Keratinocyte (primary cell): ENCODE measurements around the gene ENTR1. TPM values are rescaled to one million over a fixed set of nuclear protein-coding genes. Genes with fewer than 3 reads are reported as not detected.

Source experiments
- DNase-seq: peaks from one replicate; pipeline ENCODE4 v3.0.0-alpha.2; 2011; ENCODE audit warnings: low read depth, missing footprints, low spot score
- FAIRE-seq: peaks from 2 replicates; lab custom pipeline; 2011; peaks lifted over from hg19 to GRCh38; lab: Jason Lieb, UNC
- H2AFZ ChIP-seq: 2 replicates; pipeline ENCODE4 v1.6.0; 2012; ENCODE audit warnings: low read length, control low read depth, inconsistent platforms; ENCODE audit not compliant: control insufficient read depth
- H3K27ac ChIP-seq: 2 replicates; pipeline ENCODE4 v1.5.1; 2011; ENCODE audit warnings: low read length; ENCODE audit not compliant: control insufficient read depth, insufficient read depth
- H3K27me3 ChIP-seq: 3 replicates; pipeline ENCODE4 v1.6.0; 2011; ENCODE audit warnings: low read length; ENCODE audit not compliant: control insufficient read depth, insufficient read depth; ENCODE audit errors: extremely low read depth
- H3K36me3 ChIP-seq, 2 experiments: 2 replicates in 1 of 2; 3 replicates in 1 of 2; pipeline ENCODE4 v1.5.1; 2011; ENCODE audit warnings: low read length in 2 of 2, mild to moderate bottlenecking in 1 of 2; ENCODE audit not compliant: control insufficient read depth in 2 of 2, insufficient read depth in 2 of 2; ENCODE audit errors: extremely low read depth in 1 of 2
- H3K4me1 ChIP-seq: 3 replicates; pipeline ENCODE4 v1.5.1; 2011; ENCODE audit warnings: low read length; ENCODE audit not compliant: control insufficient read depth, insufficient read depth; ENCODE audit errors: extremely low read depth
- H3K4me2 ChIP-seq: 3 replicates; pipeline ENCODE4 v1.6.0; 2011; ENCODE audit warnings: low read depth, low read length; ENCODE audit not compliant: control insufficient read depth, insufficient read depth; ENCODE audit errors: extremely low read depth
- H3K4me3 ChIP-seq, 3 experiments: fragments of 200-600 bp in 1 of 3; sonication (generic) in 1 of 3; 2 replicates in 2 of 3; 3 replicates in 1 of 3; pipeline ENCODE4 v1.5.1; 2011 to 2016; ENCODE audit warnings: low read length in 3 of 3, mild to moderate bottlenecking in 3 of 3, control low read depth in 2 of 3, inconsistent platforms in 1 of 3, low read depth in 1 of 3, mixed read lengths in 1 of 3, mixed run types in 1 of 3, moderate library complexity in 1 of 3; ENCODE audit not compliant: control insufficient read depth in 2 of 3, insufficient read depth in 2 of 3; ENCODE audit errors: extremely low read depth in 1 of 3
- H3K79me2 ChIP-seq: 2 replicates; pipeline ENCODE4 v1.6.0; 2012; ENCODE audit warnings: low read length; ENCODE audit not compliant: control insufficient read depth, insufficient read depth
- H3K9ac ChIP-seq: 3 replicates; pipeline ENCODE4 v1.6.0; 2011; ENCODE audit warnings: low read length; ENCODE audit not compliant: control insufficient read depth, insufficient read depth; ENCODE audit errors: extremely low read depth
- H3K9me1 ChIP-seq: 3 replicates; pipeline ENCODE4 v1.6.0; 2011; ENCODE audit warnings: low read length; ENCODE audit not compliant: control insufficient read depth, insufficient read depth; ENCODE audit errors: extremely low read depth
- H3K9me3 ChIP-seq: 2 replicates; pipeline ENCODE4 v1.5.1; 2012; ENCODE audit warnings: low read depth, low read length; ENCODE audit not compliant: control insufficient read depth
- H4K20me1 ChIP-seq: 3 replicates; pipeline ENCODE4 v1.6.0; 2011; ENCODE audit warnings: low read length; ENCODE audit not compliant: control insufficient read depth, insufficient read depth; ENCODE audit errors: extremely low read depth
- CTCF ChIP-seq, 3 experiments: IDR thresholded peaks in 1 of 3; conservative IDR thresholded peaks in 1 of 3; optimal IDR thresholded peaks in 1 of 3; 2 replicates in 2 of 3; 3 replicates in 1 of 3; pipeline versions ENCODE3 to v1.5.1; 2011; ENCODE audit warnings: low read length in 3 of 3, mild to moderate bottlenecking in 3 of 3, moderate library complexity in 2 of 3, control low read depth in 1 of 3, inconsistent platforms in 1 of 3; ENCODE audit not compliant: insufficient read depth in 2 of 3; ENCODE audit errors: extremely low read depth in 1 of 3
- EZH2 ChIP-seq: IDR thresholded peaks from one replicate; pipeline ENCODE4 v1.6.1; 2012; ENCODE audit warnings: inconsistent platforms, mild to moderate bottlenecking, low read length, moderate library complexity
- dilution Hi-C: fragments of 300-500 bp; cut with MboI; formaldehyde crosslinking; loops from one replicate; pipeline ENCODE4 v1.7.0; 2020; ENCODE audit warnings: low sequenced_read_pairs; ENCODE audit not compliant: extremely low pct_ligation_motif_present
- polyA plus RNA-seq, 5 experiments: library from polyadenylated mRNA; depleted of rRNA in 3 of 5; stranded (reverse) in 3 of 5; stranded (forward) in 1 of 5; unstranded in 1 of 5; fragments of >200 nt; gene quantifications; 1 replicate in 1 of 5; 2 replicates in 3 of 5; 3 replicates in 1 of 5; pipeline versions ENCODE4 v1.2.1 to v1.2.3, GENCODE V29; 2011 to 2012; ENCODE audit warnings: missing spikeins in 2 of 5, low read depth in 1 of 5, low replicate concordance in 1 of 5

The ENTR1 gene
- polyA plus RNA-seq, 1 donor (not counting 4 experiments of a cell fraction or from before 2014, with no cell fraction given), result 46.5 TPM

- no peaks in the 10 kb centered on the region for H3K79me2 ChIP-seq
- H2AFZ ChIP-seq, result no peak overlapping the region
- H3K4me2 ChIP-seq, result no peak overlapping the region
- no peaks in the 10 kb centered on the region for H3K9me3 ChIP-seq
- no peaks in the 10 kb centered on the region for H3K9me1 ChIP-seq
- dilution Hi-C loops, result no loop called here
- no peak overlapping the region for H3K4me3 ChIP-seq
- TF ChIP-seq CTCF (optimal IDR thresholded peaks at IDR 0.05 in 1 of 3, IDR thresholded peaks at IDR 0.05 in 1 of 3, conservative IDR thresholded peaks at IDR 0.05 in 1 of 3; ENCODE audit: extremely low read depth in 1 of 3, insufficient read depth in 2 of 3, low read length in 3 of 3), result no peak
- TF ChIP-seq EZH2, result no peak
- H3K27ac ChIP-seq, result no peak overlapping the region
- no peaks in the 10 kb centered on the region for H3K27me3 ChIP-seq
- DNase-seq, result no peak
- H4K20me1 ChIP-seq, result no peaks in the 10 kb centered on the region
- H3K36me3 ChIP-seq, result no peaks in the 10 kb centered on the region
- no peak for FAIRE-seq
- peaks cover 3% of the 10 kb centered on the region for H3K4me1 ChIP-seq
- no peak overlapping the region for H3K9ac ChIP-seq
Observed at GRCh38 chr9:136355616-136356557, 54.5 kb downstream of the ENTR1 start.

GRCh38 chr9:136354592-136355085, 55.8 kb downstream of the ENTR1 start:
- DNase-seq, result no peak
- H3K9me3 ChIP-seq, result no peaks in the 10 kb centered on the region
- no peaks in the 10 kb centered on the region for H4K20me1 ChIP-seq
- H3K4me3 ChIP-seq, result no peak overlapping the region
- H3K4me2 ChIP-seq, result no peak overlapping the region
- H3K36me3 ChIP-seq, result no peaks in the 10 kb centered on the region
- H2AFZ ChIP-seq, result no peak overlapping the region
- dilution Hi-C loops, result no loop called here
- H3K4me1 ChIP-seq, result peaks cover 3% of the 10 kb centered on the region
- no peak overlapping the region for H3K27ac ChIP-seq
- no peak for FAIRE-seq
- no peaks in the 10 kb centered on the region for H3K9me1 ChIP-seq
- TF ChIP-seq CTCF (optimal IDR thresholded peaks at IDR 0.05 in 1 of 3, IDR thresholded peaks at IDR 0.05 in 1 of 3, conservative IDR thresholded peaks at IDR 0.05 in 1 of 3; ENCODE audit: extremely low read depth in 1 of 3, insufficient read depth in 2 of 3, low read length in 3 of 3) (no peak), EZH2 (no peak)
- H3K9ac ChIP-seq, result no peak overlapping the region
- H3K79me2 ChIP-seq, result no peaks in the 10 kb centered on the region
- H3K27me3 ChIP-seq, result no peaks in the 10 kb centered on the region
